ENCODE data around the gene UGT1A9. TPM values are rescaled to one million over a fixed set of nuclear protein-coding genes. Genes with fewer than 3 reads are reported as not detected.

UGT1A9 gene
- total RNA-seq, 1 donor from 2014 or later = not detected

GRCh38 chr2:233814056-233814835, 142.5 kb downstream of the UGT1A9 start:
- no peaks in the 10 kb centered on the region for H3K9me3 Mint-ChIP-seq
- H4K20me1 ChIP-seq (ENCODE audit: low read depth) = no peaks in the 10 kb centered on the region
- no peaks in the 10 kb centered on the region for H3K36me3 Mint-ChIP-seq
- H3K4me3 ChIP-seq = no peak overlapping the region
- no peak overlapping the region for H3K4me3 Mint-ChIP-seq
- H3K4me2 ChIP-seq = no peak overlapping the region
- no peaks in the 10 kb centered on the region for H3F3A ChIP-seq (ENCODE audit: low read depth)
- no peaks in the 10 kb centered on the region for H3K27me3 ChIP-seq
- no peaks in the 10 kb centered on the region for H3K36me3 ChIP-seq
- TF ChIP-seq CTCF (IDR thresholded peaks at IDR 0.05) = no peak
- no peak for TF ChIP-seq EZH2 (IDR thresholded peaks at IDR 0.05)
- TF ChIP-seq EZH2phosphoT487 (IDR thresholded peaks at IDR 0.05) = no peak
- no peak overlapping the region for H3K27ac Mint-ChIP-seq
- H3K4me1 Mint-ChIP-seq = peaks cover 10% of the 10 kb centered on the region
- no peak overlapping the region for H3K9ac ChIP-seq
- no peaks in the 10 kb centered on the region for H3K9me3 ChIP-seq (ENCODE audit: low read depth)
- H3K27me3 Mint-ChIP-seq (ENCODE audit: insufficient read depth, low read depth) = peaks cover 4% of the 10 kb centered on the region
- no peak overlapping the region for H3K27ac ChIP-seq
- H3K79me2 ChIP-seq (ENCODE audit: low read depth) = no peaks in the 10 kb centered on the region
- no peak overlapping the region for H2AFZ ChIP-seq (replicated peaks)
- DNase-seq (ENCODE audit: low spot score) = peak; percentile 20
- no peaks in the 10 kb centered on the region for H3K4me1 ChIP-seq

- no peaks in the 10 kb centered on the region for H3K9me3 ChIP-seq (ENCODE audit: low read depth)
- H3K27ac Mint-ChIP-seq = no peak overlapping the region
- H3K36me3 Mint-ChIP-seq = no peaks in the 10 kb centered on the region
- peaks cover 10% of the 10 kb centered on the region for H3K4me1 Mint-ChIP-seq
- no peak overlapping the region for H3K4me3 ChIP-seq
- H4K20me1 ChIP-seq (ENCODE audit: low read depth) = no peaks in the 10 kb centered on the region
- TF ChIP-seq EZH2phosphoT487 (IDR thresholded peaks at IDR 0.05) (no peak), EZH2 (IDR thresholded peaks at IDR 0.05) (no peak), CTCF (IDR thresholded peaks at IDR 0.05) (no peak)
- no peaks in the 10 kb centered on the region for H3K79me2 ChIP-seq (ENCODE audit: low read depth)
- no peak overlapping the region for H3K4me2 ChIP-seq
- no peak overlapping the region for H3K9ac ChIP-seq
- H3K4me1 ChIP-seq = no peaks in the 10 kb centered on the region
- no peak overlapping the region for H3K27ac ChIP-seq
- H3K36me3 ChIP-seq = no peaks in the 10 kb centered on the region
- DNase-seq (ENCODE audit: low spot score) = no peak
- no peak overlapping the region for H2AFZ ChIP-seq (replicated peaks)
- no peaks in the 10 kb centered on the region for H3K9me3 Mint-ChIP-seq
- peaks cover 4% of the 10 kb centered on the region for H3K27me3 Mint-ChIP-seq (ENCODE audit: insufficient read depth, low read depth)
- no peaks in the 10 kb centered on the region for H3F3A ChIP-seq (ENCODE audit: low read depth)
- H3K4me3 Mint-ChIP-seq = no peak overlapping the region
- no peaks in the 10 kb centered on the region for H3K27me3 ChIP-seq
Observed at GRCh38 chr2:233815861-233816260, 144.2 kb downstream of the UGT1A9 start.

- Histone ChIP-seq H2AFZ (replicated peaks) (no peak overlapping the region), H3K36me3 (no peaks in the 10 kb centered on the region), H3K79me2 (ENCODE audit: low read depth) (no peaks in the 10 kb centered on the region), H3K4me1 (no peaks in the 10 kb centered on the region), H3K9me3 (ENCODE audit: low read depth) (no peaks in the 10 kb centered on the region), H3K27me3 (no peaks in the 10 kb centered on the region), H3K4me3 (no peak overlapping the region), H3F3A (ENCODE audit: low read depth) (no peaks in the 10 kb centered on the region), H4K20me1 (ENCODE audit: low read depth) (no peaks in the 10 kb centered on the region), H3K27ac (no peak overlapping the region), H3K4me2 (no peak overlapping the region), H3K9ac (no peak overlapping the region)
- Mint-ChIP-seq H3K4me3 (no peak overlapping the region), H3K9me3 (no peaks in the 10 kb centered on the region), H3K27me3 (ENCODE audit: insufficient read depth, low read depth) (peaks cover 4% of the 10 kb centered on the region), H3K36me3 (no peaks in the 10 kb centered on the region), H3K4me1 (peaks cover 10% of the 10 kb centered on the region), H3K27ac (peak overlapping the region; percentile 46)
- TF ChIP-seq CTCF (IDR thresholded peaks at IDR 0.05) (no peak), EZH2phosphoT487 (IDR thresholded peaks at IDR 0.05) (no peak), EZH2 (IDR thresholded peaks at IDR 0.05) (no peak)
- no peak for DNase-seq (ENCODE audit: low spot score)
Observed at GRCh38 chr2:233816334-233816733, 144.6 kb downstream of the UGT1A9 start.
